Suprapubic skin (tissue), 4 donors: Measurements from ENCODE around the gene RAB17.

ENCODE experiments used
- EP300 ChIP-seq: sonication (generic); formaldehyde crosslinking; IDR thresholded peaks from one replicate; pipeline ENCODE4 v1.6.1; 2017; ENCODE audit warnings: antibody characterized with exemption
- POLR2A ChIP-seq, 2 donors: fragments of 450-650 bp; IDR thresholded peaks; one replicate each; pipeline ENCODE4 v1.6.1; 2017; ENCODE audit warnings: antibody characterized with exemption in 2 of 2, mild to moderate bottlenecking in 2 of 2, moderate library complexity in 2 of 2
- POLR2AphosphoS5 ChIP-seq, 3 donors: sonication (generic); formaldehyde crosslinking; IDR thresholded peaks; one replicate each; pipeline ENCODE4 v1.6.1; 2017; ENCODE audit warnings: antibody characterized with exemption in 3 of 3
- TF ChIP-seq, protein P1 (sequence below), 2 donors: fragments of 200-600 bp in 1 of 2; fragments of 450-650 bp in 1 of 2; sonication (generic) in 1 of 2; IDR thresholded peaks; one replicate each; pipeline ENCODE4 v1.5.1; 2016 to 2019; ENCODE audit warnings: antibody characterized with exemption in 2 of 2, mild to moderate bottlenecking in 1 of 2, moderate library complexity in 1 of 2

DNA sequence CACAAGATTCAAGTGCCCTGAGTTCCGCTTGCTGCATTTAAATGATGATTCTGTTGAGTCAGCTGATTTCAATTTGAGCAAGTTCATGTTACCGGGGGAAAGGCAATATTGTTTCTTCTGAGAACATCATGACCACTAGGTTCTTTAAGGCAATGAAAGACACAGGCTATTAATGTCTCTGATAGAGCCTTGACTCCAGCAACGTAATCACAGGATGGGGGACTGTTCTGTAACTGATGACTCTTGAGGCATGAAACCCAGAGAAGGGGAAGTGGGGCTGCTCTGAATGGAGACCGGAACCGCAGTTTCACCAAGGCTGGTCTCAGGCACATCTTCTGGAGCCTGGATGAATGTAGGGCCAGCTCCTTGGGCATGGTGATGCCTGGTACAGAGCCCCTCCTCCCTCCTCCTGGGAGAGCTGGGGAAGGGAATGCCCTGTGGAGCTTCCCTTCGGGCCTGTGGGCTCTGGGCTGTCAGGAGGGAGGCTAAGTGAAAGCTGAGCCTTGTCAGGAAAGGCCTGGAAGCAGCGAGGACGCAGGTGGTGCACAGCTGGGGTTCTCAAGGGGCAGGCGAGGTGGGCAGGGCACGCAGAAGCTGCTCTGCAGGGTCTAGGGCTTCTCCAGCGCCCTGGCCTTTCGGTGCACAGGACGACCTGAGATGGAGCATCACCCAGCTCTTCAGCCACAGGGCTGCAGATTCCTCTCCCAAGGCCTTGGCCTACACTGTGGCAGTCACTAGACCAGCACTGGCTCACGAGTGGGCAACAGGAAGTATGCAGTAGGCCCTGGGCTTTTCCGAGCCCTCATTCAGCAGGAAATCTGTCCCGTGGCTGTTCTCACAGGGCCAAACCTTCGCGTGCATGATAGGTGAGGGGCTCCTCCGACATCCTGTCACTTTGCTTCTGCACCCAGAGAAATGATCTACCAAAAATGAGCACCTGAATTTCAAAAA lies 60.8 kb downstream of the RAB17 start:
- TF ChIP-seq, protein P1, sequence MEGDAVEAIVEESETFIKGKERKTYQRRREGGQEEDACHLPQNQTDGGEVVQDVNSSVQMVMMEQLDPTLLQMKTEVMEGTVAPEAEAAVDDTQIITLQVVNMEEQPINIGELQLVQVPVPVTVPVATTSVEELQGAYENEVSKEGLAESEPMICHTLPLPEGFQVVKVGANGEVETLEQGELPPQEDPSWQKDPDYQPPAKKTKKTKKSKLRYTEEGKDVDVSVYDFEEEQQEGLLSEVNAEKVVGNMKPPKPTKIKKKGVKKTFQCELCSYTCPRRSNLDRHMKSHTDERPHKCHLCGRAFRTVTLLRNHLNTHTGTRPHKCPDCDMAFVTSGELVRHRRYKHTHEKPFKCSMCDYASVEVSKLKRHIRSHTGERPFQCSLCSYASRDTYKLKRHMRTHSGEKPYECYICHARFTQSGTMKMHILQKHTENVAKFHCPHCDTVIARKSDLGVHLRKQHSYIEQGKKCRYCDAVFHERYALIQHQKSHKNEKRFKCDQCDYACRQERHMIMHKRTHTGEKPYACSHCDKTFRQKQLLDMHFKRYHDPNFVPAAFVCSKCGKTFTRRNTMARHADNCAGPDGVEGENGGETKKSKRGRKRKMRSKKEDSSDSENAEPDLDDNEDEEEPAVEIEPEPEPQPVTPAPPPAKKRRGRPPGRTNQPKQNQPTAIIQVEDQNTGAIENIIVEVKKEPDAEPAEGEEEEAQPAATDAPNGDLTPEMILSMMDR (IDR thresholded peaks at IDR 0.05) = no peak
- TF ChIP-seq POLR2A (IDR thresholded peaks at IDR 0.05) (no peak), POLR2AphosphoS5 (IDR thresholded peaks at IDR 0.05) (no peak), EP300 (no peak)
